B cell (primary cell): ENCODE measurements around the gene TRNAU1AP. TPM values are rescaled to one million over a fixed set of nuclear protein-coding genes. Genes with fewer than 3 reads are reported as not detected.
"Not testable (repeated sequence)": the region's sequence is repeated elsewhere in the genome, so short reads cannot be mapped to it uniquely, and the experiment has no call there.

Experiments used
- ATAC-seq: fragments of 200-7000 bp; cut with Tn5 transposase; one replicate; pipeline ENCODE4 v1.10.0; 2021; ENCODE audit warnings: low read depth, mild to moderate bottlenecking, moderate number of reproducible peaks, moderate library complexity
- CTCF ChIA-PET: fragments of 350-600 bp; sonication (Branson Sonifier 250); formaldehyde crosslinking; loops from one replicate; lab custom pipeline; 2021; ENCODE audit warnings: antibody characterized with exemption, inconsistent platforms; lab: Charles Lee
- POLR2A ChIA-PET: fragments of 350-600 bp; sonication (Branson Sonifier 250); formaldehyde crosslinking; loops from one replicate; lab custom pipeline; 2021; ENCODE audit warnings: antibody characterized with exemption; lab: Charles Lee
- DNase-seq: peaks from one replicate; pipeline ENCODE4 v3.0.0; 2013
- H2AFZ ChIP-seq: 2 replicates; pipeline ENCODE4 v1.6.1; 2012; ENCODE audit warnings: mild to moderate bottlenecking, low read depth, low read length; ENCODE audit not compliant: insufficient read depth, poor library complexity, severe bottlenecking
- H3K27ac ChIP-seq, 2 donors: 1 replicate in 1 of 2; 2 replicates in 1 of 2; pipeline ENCODE4 v1.5.1; 2012 to 2013; ENCODE audit warnings: low read length in 2 of 2, mild to moderate bottlenecking in 2 of 2, moderate library complexity in 1 of 2
- H3K27me3 ChIP-seq, 4 experiments: fragments of 200-600 bp in 1 of 4; sonication (generic) in 1 of 4; replicated peaks in 1 of 4; 1 replicate in 2 of 4; 2 replicates in 2 of 4; pipeline versions ENCODE4 v1.6.1 to v1.7.0; 2013 to 2016; ENCODE audit warnings: low read length in 3 of 4, mild to moderate bottlenecking in 2 of 4, mixed read lengths in 1 of 4, moderate library complexity in 1 of 4; ENCODE audit not compliant: insufficient read depth in 4 of 4, control insufficient read depth in 3 of 4; ENCODE audit errors: control extremely low read depth in 1 of 4
- H3K36me3 ChIP-seq, 2 experiments: replicated peaks in 1 of 2; 1 replicate in 1 of 2; 2 replicates in 1 of 2; pipeline versions ENCODE4 v1.6.1 to v1.7.1; 2013; ENCODE audit warnings: low read length in 1 of 2; ENCODE audit not compliant: insufficient read depth in 2 of 2, control insufficient read depth in 1 of 2; ENCODE audit errors: control extremely low read depth in 1 of 2, extremely low read depth in 1 of 2
- H3K4me1 ChIP-seq, 2 donors: fragments of 200-600 bp in 1 of 2; sonication (generic) in 1 of 2; 1 replicate in 1 of 2; 2 replicates in 1 of 2; pipeline versions ENCODE4 v1.5.1 to v1.6.1; 2013 to 2017; ENCODE audit warnings: low read length in 2 of 2; ENCODE audit not compliant: control insufficient read depth in 2 of 2, insufficient read depth in 2 of 2
- H3K4me2 ChIP-seq: replicated peaks from 2 replicates; pipeline ENCODE3; 2012; ENCODE audit warnings: mild to moderate bottlenecking, low read depth, low read length; ENCODE audit not compliant: poor library complexity, severe bottlenecking
- H3K4me3 ChIP-seq, 5 experiments: fragments of 200-600 bp in 1 of 5; sonication (generic) in 1 of 5; 1 replicate in 3 of 5; 2 replicates in 2 of 5; pipeline versions ENCODE4 v1.5.1 to v1.7.0; 2011 to 2016; ENCODE audit warnings: low read length in 4 of 5, mild to moderate bottlenecking in 4 of 5, low read depth in 2 of 5, control low read depth in 1 of 5, moderate library complexity in 1 of 5; ENCODE audit not compliant: insufficient read depth in 1 of 5; ENCODE audit errors: control extremely low read depth in 1 of 5, extremely low read depth in 1 of 5
- H3K79me2 ChIP-seq: fragments of 200-600 bp; sonication (generic); one replicate; pipeline ENCODE4 v1.6.0; 2016; ENCODE audit warnings: low read length; ENCODE audit not compliant: control insufficient read depth, insufficient read depth
- H3K9ac ChIP-seq: fragments of 200-600 bp; sonication (generic); 2 replicates; pipeline ENCODE4 v1.6.1; 2017; ENCODE audit warnings: mild to moderate bottlenecking, low read length, moderate library complexity
- H3K9me3 ChIP-seq, 3 donors: one replicate each; pipeline versions ENCODE4 v1.6.1 to v1.7.1; 2013; ENCODE audit warnings: low read length in 2 of 3; ENCODE audit not compliant: control insufficient read depth in 2 of 3, insufficient read depth in 1 of 3; ENCODE audit errors: control extremely low read depth in 1 of 3
- H4K20me1 ChIP-seq: 2 replicates; pipeline ENCODE4 v1.6.0; 2012; ENCODE audit warnings: mild to moderate bottlenecking, low read length; ENCODE audit not compliant: insufficient read depth, control insufficient read depth, poor library complexity, severe bottlenecking
- H3K27ac Mint-ChIP-seq: one replicate; pipeline ENCODE4 v1.8.0; 2021; ENCODE audit warnings: mixed read lengths
- H3K27me3 Mint-ChIP-seq: one replicate; pipeline ENCODE4 v1.8.0; 2021; ENCODE audit warnings: mixed read lengths
- H3K4me1 Mint-ChIP-seq: one replicate; pipeline ENCODE4 v1.8.0; 2021; ENCODE audit warnings: mixed read lengths
- H3K4me3 Mint-ChIP-seq: one replicate; pipeline ENCODE4 v1.8.0; 2021; ENCODE audit warnings: mixed read lengths
- H3K9me3 Mint-ChIP-seq: one replicate; pipeline ENCODE4 v1.8.0; 2022; ENCODE audit warnings: mixed read lengths; ENCODE audit not compliant: insufficient read depth
- CTCF ChIP-seq: fragments of 200-600 bp; IDR thresholded peaks from one replicate; pipeline ENCODE4 v1.8.0; 2022; ENCODE audit warnings: antibody characterized with exemption, mild to moderate bottlenecking
- EZH2 ChIP-seq: IDR thresholded peaks from 2 replicates; pipeline ENCODE4 v1.6.1; 2012; ENCODE audit warnings: borderline replicate concordance, low read depth, mild to moderate bottlenecking, moderate library complexity, low read length; ENCODE audit not compliant: insufficient read depth, poor library complexity, severe bottlenecking
- WGBS: methylation state at CpG from one replicate; pipeline ENCODE4 v1.1.5; 2013; ENCODE audit warnings: missing lambda C conversion rate; ENCODE audit not compliant: insufficient coverage; 5-methylcytosine and 5-hydroxymethylcytosine counted together
- intact Hi-C: fragments of 100-400 bp; cut with micrococcal nuclease; formaldehyde crosslinking; loops from one replicate; pipeline ENCODE4 v1.10.0; 2022
- polyA plus RNA-seq: library from polyadenylated mRNA; depleted of rRNA; stranded (reverse); fragments of >200 nt; gene quantifications from 2 replicates; pipeline ENCODE4 v1.2.3, GENCODE V29; 2012
- total RNA-seq, 2 donors: library from RNA; stranded (reverse); fragments of 120-200 nt in 1 of 2; gene quantifications; 1 replicate in 1 of 2; 2 replicates in 1 of 2; pipeline versions ENCODE4 v1.2.3 to v1.2.4, GENCODE V29; 2013 to 2022

TRNAU1AP gene
- total and polyA plus RNA-seq, 2 donors (not counting 1 experiment from before 2014, with no cell fraction given): 39.8 to 45.2 TPM

GRCh38 chr1:28582248-28582615, 29.3 kb downstream of the TRNAU1AP start:
- H3K9me3 ChIP-seq: no peaks in the 10 kb centered on the region
- H4K20me1 ChIP-seq: peaks cover 40% of the 10 kb centered on the region
- intact Hi-C loops: loop anchor here (1.0 to 5.0 kb wide), 5 partner anchors 61 to 323 kb away; partner anchors contain the start of genes RCC1, RNU11, SESN2 and TAF12
- peak overlapping the region; percentile 96 for H3K4me3 Mint-ChIP-seq
- no peaks in the 10 kb centered on the region for H3K27me3 Mint-ChIP-seq
- H3K27ac ChIP-seq: peak overlapping the region; percentile 69 to 82
- peaks cover 11 to 32% of the 10 kb centered on the region in 2 experiments for H3K36me3 ChIP-seq
- WGBS: 0% methylated on average over 2 of the region's 10 CpGs
- H3K27ac Mint-ChIP-seq: peak overlapping the region; percentile 95
- H3K9ac ChIP-seq: peak overlapping the region; percentile 97
- peaks cover 44% of the 10 kb centered on the region for H3K4me1 Mint-ChIP-seq
- peaks cover 29% of the 10 kb centered on the region for H3K79me2 ChIP-seq
- TF ChIP-seq EZH2: no peak
- no peak for TF ChIP-seq CTCF
- H2AFZ ChIP-seq: peak overlapping the region; percentile 98
- CTCF ChIA-PET: interaction anchor here (0.9 to 2.6 kb wide), 15 partner anchors 21 to 600 kb away, joined by 3 to 23 read pairs (median 6); partner anchors contain the start of genes MED18, SRSF4, TAF12 and TRNAU1AP
- H3K4me2 ChIP-seq: peak overlapping the region; percentile 97
- no peaks in the 10 kb centered on the region for H3K27me3 ChIP-seq
- no peaks in the 10 kb centered on the region for H3K9me3 Mint-ChIP-seq
- peak overlapping the region; percentile 48 to 99 (median 72) for H3K4me3 ChIP-seq
- DNase-seq (no peak), ATAC-seq (no peak)
- POLR2A ChIA-PET: interaction anchor here (0.5 to 4.1 kb wide), 23 partner anchors 9 to 752 kb away, joined by 3 to 36 read pairs (median 4); partner anchors contain the start of genes GMEB1, MED18, PHACTR4 and RAB42
- H3K4me1 ChIP-seq: peaks cover 15 to 39% of the 10 kb centered on the region in 2 donors

GRCh38 chr1:28586585-28587391, 33.9 kb downstream of the TRNAU1AP start:
- H4K20me1 ChIP-seq, H3K9ac ChIP-seq, H3K9me3 ChIP-seq, H3K4me3 Mint-ChIP-seq, ATAC-seq, H3K79me2 ChIP-seq, H3K9me3 Mint-ChIP-seq, H3K4me2 ChIP-seq, intact Hi-C loops, H3K36me3 ChIP-seq, H2AFZ ChIP-seq, H3K27me3 ChIP-seq, CTCF ChIA-PET, H3K4me3 ChIP-seq, H3K27me3 Mint-ChIP-seq: not testable (repeated sequence)
- H3K4me1 ChIP-seq: peaks cover 0 to 22% of the 10 kb centered on the region in 2 donors
- Mint-ChIP-seq H3K27ac (peak overlapping the region; percentile 84), H3K4me1 (peaks cover 19% of the 10 kb centered on the region)
- peak; percentile 30 for DNase-seq
- 80% methylated on average over 1 of the region's 19 CpGs for whole genome bisulfite sequencing
- POLR2A ChIA-PET: interaction anchor here (0.6 to 0.7 kb wide), 2 partner anchors 270 to 605 kb away, joined by 3 to 4 read pairs; no protein-coding TSS in a partner anchor
- H3K27ac ChIP-seq: peak overlapping the region in 1 of 2 donors; percentile 59
